GM18517 (cell line): ENCODE measurements around the gene THAP6.

Source experiments
- ATAC-seq: cut with Tn5 transposase; IDR thresholded peaks from one replicate; pipeline ENCODE4 v1.9.1; 2021; ENCODE audit warnings: mild to moderate bottlenecking, moderate library complexity; ENCODE audit not compliant: unreplicated experiment

Gene THAP6

DNA sequence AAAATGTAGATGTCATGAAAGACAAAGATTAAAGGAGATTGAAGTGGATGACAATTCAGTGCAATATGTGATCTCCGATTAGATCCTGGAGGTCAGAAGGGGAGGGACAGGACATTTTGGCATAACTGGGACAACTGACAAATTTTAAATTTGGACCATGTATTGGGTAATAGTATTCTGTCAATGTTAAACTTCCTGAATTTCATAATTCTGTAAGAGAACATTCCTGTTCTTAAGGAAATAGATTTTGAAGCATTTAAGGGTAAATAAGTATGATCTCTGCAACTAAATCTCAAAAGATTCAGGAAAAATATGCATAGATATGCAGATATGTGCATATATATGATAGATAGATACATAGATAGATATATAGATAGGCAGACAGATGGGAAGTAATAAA lies 52.6 kb downstream of the THAP6 start:
- no peak for ATAC-seq

DNA sequence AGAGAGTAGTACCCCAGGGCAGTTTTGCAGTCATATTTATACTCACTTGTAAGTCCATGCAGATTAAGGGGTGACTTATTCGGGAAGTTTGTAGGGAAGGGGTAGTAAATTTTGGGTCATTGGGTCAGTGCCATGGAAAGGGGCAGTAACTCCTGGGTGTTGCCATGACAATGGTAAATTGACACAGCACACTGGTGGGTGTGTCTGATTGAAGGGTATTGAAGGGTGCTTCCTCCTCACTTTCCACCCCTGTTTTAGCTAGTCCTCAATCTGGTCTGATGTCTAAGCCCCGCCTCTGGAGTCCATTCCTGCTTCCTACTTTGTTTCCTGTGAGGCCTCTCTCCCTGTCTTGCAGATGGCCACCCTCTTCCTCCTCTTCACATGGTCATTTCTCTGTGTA lies 53.5 kb downstream of the THAP6 start:
- ATAC-seq, result no peak
